Ovary (tissue), 3 donors: Measurements from ENCODE around the gene SIPA1L3.

ENCODE experiments used
- CTCF ChIP-seq, 3 donors: fragments of 450-650 bp in 2 of 3; fragments of 200-600 bp in 1 of 3; IDR thresholded peaks; one replicate each; pipeline versions ENCODE4 v1.5.1 to v1.8.0; 2016 to 2022; ENCODE audit warnings: antibody characterized with exemption in 3 of 3, mild to moderate bottlenecking in 1 of 3
- POLR2A ChIP-seq: fragments of 450-650 bp; IDR thresholded peaks from one replicate; pipeline ENCODE4 v1.6.1; 2017; ENCODE audit warnings: antibody characterized with exemption, mild to moderate bottlenecking, moderate library complexity
- donor health status: DM: no; HTN: no; CAD: no.

- TF ChIP-seq POLR2A (no peak), CTCF (IDR thresholded peaks at IDR 0.05) (no peak)
Measured at GRCh38 chr19:38206928-38207327, 299.9 kb downstream of the SIPA1L3 start.
